Measurements from ENCODE around the gene PTAR1.
A peak's percentile ranks its signal among the peaks of the same experiment; 100 is the strongest.

PTAR1 gene

GRCh38 chr9:69785757-69786156 lies 25.9 kb upstream of the PTAR1 start:
- TF ChIP-seq, protein P1, sequence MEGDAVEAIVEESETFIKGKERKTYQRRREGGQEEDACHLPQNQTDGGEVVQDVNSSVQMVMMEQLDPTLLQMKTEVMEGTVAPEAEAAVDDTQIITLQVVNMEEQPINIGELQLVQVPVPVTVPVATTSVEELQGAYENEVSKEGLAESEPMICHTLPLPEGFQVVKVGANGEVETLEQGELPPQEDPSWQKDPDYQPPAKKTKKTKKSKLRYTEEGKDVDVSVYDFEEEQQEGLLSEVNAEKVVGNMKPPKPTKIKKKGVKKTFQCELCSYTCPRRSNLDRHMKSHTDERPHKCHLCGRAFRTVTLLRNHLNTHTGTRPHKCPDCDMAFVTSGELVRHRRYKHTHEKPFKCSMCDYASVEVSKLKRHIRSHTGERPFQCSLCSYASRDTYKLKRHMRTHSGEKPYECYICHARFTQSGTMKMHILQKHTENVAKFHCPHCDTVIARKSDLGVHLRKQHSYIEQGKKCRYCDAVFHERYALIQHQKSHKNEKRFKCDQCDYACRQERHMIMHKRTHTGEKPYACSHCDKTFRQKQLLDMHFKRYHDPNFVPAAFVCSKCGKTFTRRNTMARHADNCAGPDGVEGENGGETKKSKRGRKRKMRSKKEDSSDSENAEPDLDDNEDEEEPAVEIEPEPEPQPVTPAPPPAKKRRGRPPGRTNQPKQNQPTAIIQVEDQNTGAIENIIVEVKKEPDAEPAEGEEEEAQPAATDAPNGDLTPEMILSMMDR (conservative IDR thresholded peaks at IDR 0.05; ENCODE audit: low read length), result peak; percentile 16; the same call in 1 of the 2 replicates
- no peak for TF ChIP-seq EZH2phosphoT487 (IDR thresholded peaks at IDR 0.05; ENCODE audit: borderline replicate concordance)
- Histone ChIP-seq H3K4me2 (ENCODE audit: low read depth, low read length, poor library complexity, severe bottlenecking) (no peak overlapping the region), H3K36me3 (ENCODE audit: insufficient read depth, low read length) (no peaks in the 10 kb centered on the region)

DNA sequence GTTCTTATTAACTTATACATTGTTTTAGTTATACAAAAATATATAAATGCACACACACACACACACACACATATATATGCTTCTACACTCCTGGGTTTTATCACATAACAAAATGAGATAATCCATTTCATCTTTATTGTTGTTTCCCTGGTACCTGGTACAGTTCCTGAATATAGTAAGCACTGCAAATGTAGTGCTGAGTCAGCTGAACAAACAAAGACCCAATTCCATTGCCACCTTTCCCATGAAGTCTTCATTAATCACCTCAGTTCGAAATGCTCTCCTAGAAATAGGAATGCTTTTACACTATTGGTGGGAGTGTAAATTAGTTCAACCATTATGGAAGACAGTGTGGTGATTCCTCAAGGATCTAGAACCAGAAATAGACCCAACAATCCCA lies 13.4 kb upstream of the PTAR1 start:
- Histone ChIP-seq H3K36me3 (ENCODE audit: insufficient read depth, low read length) (no peaks in the 10 kb centered on the region), H3K27me3 (ENCODE audit: insufficient read depth, low read length, poor library complexity, severe bottlenecking) (no peaks in the 10 kb centered on the region), H2AFZ (ENCODE audit: low read length) (no peak overlapping the region), H3F3A (ENCODE audit: low read depth) (no peaks in the 10 kb centered on the region), H3K4me2 (ENCODE audit: low read depth, low read length, poor library complexity, severe bottlenecking) (no peak overlapping the region), H3K4me1 (ENCODE audit: insufficient read depth, low read length, poor library complexity, severe bottlenecking) (no peaks in the 10 kb centered on the region), H3K4me3 (ENCODE audit: low read length, poor library complexity, severe bottlenecking) (no peak overlapping the region), H3K9me3 (ENCODE audit: insufficient read depth, low read depth, low read length) (no peaks in the 10 kb centered on the region), H3K9ac (ENCODE audit: low read depth, low read length, poor library complexity, severe bottlenecking) (no peak overlapping the region), H3K9me2 (replicated peaks; ENCODE audit: low read depth, low read length) (no peaks in the 10 kb centered on the region), H4K20me1 (ENCODE audit: insufficient read depth, low read length, poor library complexity, severe bottlenecking) (no peaks in the 10 kb centered on the region), H3K79me2 (ENCODE audit: insufficient read depth, low read length) (no peaks in the 10 kb centered on the region)
- TF ChIP-seq EZH2phosphoT487 (IDR thresholded peaks at IDR 0.05; ENCODE audit: borderline replicate concordance), result no peak
- TF ChIP-seq, protein P1 (conservative IDR thresholded peaks at IDR 0.05; ENCODE audit: low read length), result no peak

More at GRCh38 chr9:69785757-69786156, 25.9 kb upstream of the PTAR1 start:
- Histone ChIP-seq H3K4me1 (ENCODE audit: insufficient read depth, low read length, poor library complexity, severe bottlenecking) (no peaks in the 10 kb centered on the region), H3K79me2 (ENCODE audit: insufficient read depth, low read length) (no peaks in the 10 kb centered on the region), H3K9me3 (ENCODE audit: insufficient read depth, low read depth, low read length) (no peaks in the 10 kb centered on the region), H3F3A (ENCODE audit: low read depth) (no peaks in the 10 kb centered on the region), H3K27me3 (ENCODE audit: insufficient read depth, low read length, poor library complexity, severe bottlenecking) (no peaks in the 10 kb centered on the region), H2AFZ (ENCODE audit: low read length) (no peak overlapping the region), H3K4me3 (ENCODE audit: low read length, poor library complexity, severe bottlenecking) (no peak overlapping the region), H3K9ac (ENCODE audit: low read depth, low read length, poor library complexity, severe bottlenecking) (no peak overlapping the region), H3K9me2 (replicated peaks; ENCODE audit: low read depth, low read length) (no peaks in the 10 kb centered on the region), H4K20me1 (ENCODE audit: insufficient read depth, low read length, poor library complexity, severe bottlenecking) (no peaks in the 10 kb centered on the region)

GRCh38 chr9:69771775-69772418 lies 12.1 kb upstream of the PTAR1 start:
- H3K36me3 ChIP-seq (ENCODE audit: insufficient read depth, low read length), result no peaks in the 10 kb centered on the region
- H2AFZ ChIP-seq (ENCODE audit: low read length), result no peak overlapping the region
- no peak overlapping the region for H3K4me2 ChIP-seq (ENCODE audit: low read depth, low read length, poor library complexity, severe bottlenecking)
- H3F3A ChIP-seq (ENCODE audit: low read depth), result no peaks in the 10 kb centered on the region
- no peak overlapping the region for H3K9ac ChIP-seq (ENCODE audit: low read depth, low read length, poor library complexity, severe bottlenecking)
- no peaks in the 10 kb centered on the region for H3K4me1 ChIP-seq (ENCODE audit: insufficient read depth, low read length, poor library complexity, severe bottlenecking)
- no peaks in the 10 kb centered on the region for H3K79me2 ChIP-seq (ENCODE audit: insufficient read depth, low read length)
- H3K4me3 ChIP-seq (ENCODE audit: low read length, poor library complexity, severe bottlenecking), result no peak overlapping the region
- H3K27me3 ChIP-seq (ENCODE audit: insufficient read depth, low read length, poor library complexity, severe bottlenecking), result no peaks in the 10 kb centered on the region
- H3K9me3 ChIP-seq (ENCODE audit: insufficient read depth, low read depth, low read length), result no peaks in the 10 kb centered on the region
- no peaks in the 10 kb centered on the region for H3K9me2 ChIP-seq (replicated peaks; ENCODE audit: low read depth, low read length)
- no peak for TF ChIP-seq EZH2phosphoT487 (IDR thresholded peaks at IDR 0.05; ENCODE audit: borderline replicate concordance)
- TF ChIP-seq, protein P1 (conservative IDR thresholded peaks at IDR 0.05; ENCODE audit: low read length), result no peak
- no peaks in the 10 kb centered on the region for H4K20me1 ChIP-seq (ENCODE audit: insufficient read depth, low read length, poor library complexity, severe bottlenecking)

Data from Loucy (cell line).